H54 (cell line): ENCODE results near the gene CNN3.

Experiments used
- DNase-seq: peaks from one replicate; pipeline ENCODE4 v3.0.0; 2011; ENCODE audit warnings: low spot score, mixed read lengths; ENCODE audit not compliant: insufficient read length
- FAIRE-seq: peaks from 3 replicates; lab custom pipeline; 2011; peaks lifted over from hg19 to GRCh38; lab: Jason Lieb, UNC
- POLR2A ChIP-seq: IDR thresholded peaks from 2 replicates; pipeline ENCODE4 v1.6.1; 2011; ENCODE audit warnings: low read depth, mild to moderate bottlenecking, low read length

The CNN3 gene

DNA sequence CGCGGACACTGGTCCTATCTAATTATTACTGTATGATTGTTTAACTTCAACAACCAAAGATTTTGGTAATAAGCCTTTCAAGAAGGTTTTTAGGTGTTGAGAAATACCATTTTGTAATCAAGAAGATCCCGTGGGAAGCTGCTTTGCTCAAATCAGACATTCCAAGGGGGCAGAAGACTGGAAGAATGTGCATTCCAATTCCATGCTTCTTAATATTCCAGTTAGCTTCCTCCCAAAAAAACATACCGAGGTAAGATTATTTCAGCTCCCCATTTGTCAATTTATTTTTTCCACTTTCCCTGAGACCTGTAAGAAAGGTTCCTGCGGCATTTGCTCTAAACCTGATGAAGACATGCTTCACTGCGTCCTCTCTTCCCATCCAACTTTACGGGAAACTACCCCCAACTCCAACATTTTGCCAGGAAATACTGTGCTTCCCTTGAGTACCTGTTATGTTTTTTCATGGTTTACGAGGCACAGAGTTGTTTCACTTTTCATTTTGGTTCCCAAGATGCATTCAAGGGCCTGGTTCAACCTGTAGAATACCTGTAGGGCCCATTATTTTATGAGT lies 4.1 kb downstream of the CNN3 start:
- TF ChIP-seq POLR2A: no peak
- no peak for DNase-seq
- FAIRE-seq: no peak

- no peak for TF ChIP-seq POLR2A
- FAIRE-seq: no peak
Observed at GRCh38 chr1:94921977-94922376, 4.9 kb downstream of the CNN3 start.

GRCh38 chr1:94920061-94920460 lies 6.8 kb downstream of the CNN3 start:
- FAIRE-seq (no peak), DNase-seq (no peak)
- no peak for TF ChIP-seq POLR2A

More at GRCh38 chr1:94921977-94922376, 4.9 kb downstream of the CNN3 start:
- no peak for DNase-seq

- DNase-seq: no peak
- FAIRE-seq: no peak
- TF ChIP-seq POLR2A: no peak
Observed at GRCh38 chr1:94919241-94920030, 7.5 kb downstream of the CNN3 start.

GRCh38 chr1:94917251-94917650 lies 9.7 kb downstream of the CNN3 start:
- no peak for FAIRE-seq
- no peak for TF ChIP-seq POLR2A

GRCh38 chr1:94912263-94913184 lies 14.4 kb downstream of the CNN3 start:
- no peak for TF ChIP-seq POLR2A

More at GRCh38 chr1:94917251-94917650, 9.7 kb downstream of the CNN3 start:
- DNase-seq: no peak

DNA sequence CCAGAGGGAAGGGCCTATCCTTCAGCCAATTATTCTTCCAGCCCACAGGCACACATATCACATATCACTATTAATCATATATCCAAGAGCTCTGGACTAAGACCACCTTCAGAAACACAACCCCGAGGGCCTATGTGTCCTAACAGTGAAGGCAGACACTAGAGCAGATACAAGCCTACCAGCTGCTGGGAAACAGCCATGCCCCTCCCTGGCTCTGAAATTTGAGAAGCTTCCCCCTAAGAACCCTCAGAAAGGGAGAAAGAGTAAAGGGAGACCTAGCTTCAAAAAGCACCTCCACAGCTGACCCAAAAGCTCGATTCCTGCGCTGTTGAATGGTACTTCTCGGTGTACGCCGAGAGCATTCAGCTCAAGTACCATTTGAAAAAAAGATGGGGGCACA lies 17.4 kb downstream of the CNN3 start:
- FAIRE-seq (no peak), DNase-seq (no peak)

More at GRCh38 chr1:94912263-94913184, 14.4 kb downstream of the CNN3 start:
- FAIRE-seq (no peak), DNase-seq (no peak)

DNA sequence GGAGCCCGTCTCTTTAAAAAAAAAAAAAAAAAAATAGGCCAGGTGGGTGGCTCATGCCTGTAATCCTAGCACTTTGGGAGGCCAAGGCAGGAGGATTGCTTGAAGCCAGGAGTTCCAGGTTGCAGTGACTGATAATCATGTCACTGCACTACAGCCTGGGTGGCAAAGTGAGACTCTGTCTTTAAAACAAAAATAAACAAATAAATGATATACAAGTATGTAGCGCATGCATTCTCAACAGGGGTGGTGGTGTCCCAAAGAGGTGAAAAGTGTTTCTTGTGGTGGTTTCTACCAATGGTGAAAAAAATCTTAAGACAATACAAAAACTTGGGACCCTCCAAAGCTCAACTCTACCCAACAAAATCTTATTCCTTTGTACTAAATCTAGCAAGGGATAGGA lies 17.9 kb downstream of the CNN3 start:
- no peak for DNase-seq
- no peak for TF ChIP-seq POLR2A
- FAIRE-seq: no peak

More for the DNA sequence above, 17.4 kb downstream of the CNN3 start:
- TF ChIP-seq POLR2A: no peak

DNA sequence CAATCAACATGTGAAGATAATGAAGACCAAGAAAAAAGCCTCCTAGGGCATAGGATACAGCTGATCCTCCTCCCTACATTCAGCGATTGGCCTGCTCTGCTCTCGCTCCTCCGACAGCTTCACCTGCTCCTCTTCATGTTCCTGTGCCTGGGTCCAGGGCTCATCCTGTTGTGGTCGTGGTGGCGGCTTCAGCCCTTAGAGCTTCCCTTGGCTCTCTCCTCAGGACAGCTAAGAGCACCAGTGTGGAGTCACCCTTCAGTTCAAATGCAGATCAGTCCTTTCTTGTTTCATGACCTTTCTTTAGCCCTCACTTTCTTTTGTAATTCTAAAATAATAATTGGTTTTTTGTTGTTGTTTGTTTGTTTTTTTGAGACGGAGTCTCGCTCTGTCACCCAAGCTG lies 18.7 kb downstream of the CNN3 start:
- no peak for DNase-seq
- no peak for FAIRE-seq
- TF ChIP-seq POLR2A: no peak

DNA sequence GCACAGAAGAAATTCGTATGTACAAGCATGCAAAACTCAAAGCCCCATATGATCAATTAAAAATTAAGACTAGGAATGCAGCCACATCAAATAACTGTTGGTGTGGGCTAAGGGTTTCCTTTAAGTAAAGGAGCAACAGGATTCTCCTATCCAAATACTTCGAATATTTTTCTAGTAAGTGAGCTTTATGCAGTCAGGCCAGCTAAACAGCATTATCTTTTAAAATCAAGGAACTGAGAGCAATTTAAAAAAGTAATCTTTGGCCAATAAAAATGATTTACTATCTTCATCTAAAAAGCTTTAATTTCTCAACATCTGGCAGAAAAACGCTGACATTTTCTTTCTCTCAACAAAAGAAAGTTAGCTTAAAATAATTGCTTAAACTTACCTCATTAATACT lies 19.8 kb downstream of the CNN3 start:
- DNase-seq (no peak), FAIRE-seq (no peak)
- TF ChIP-seq POLR2A: no peak

DNA sequence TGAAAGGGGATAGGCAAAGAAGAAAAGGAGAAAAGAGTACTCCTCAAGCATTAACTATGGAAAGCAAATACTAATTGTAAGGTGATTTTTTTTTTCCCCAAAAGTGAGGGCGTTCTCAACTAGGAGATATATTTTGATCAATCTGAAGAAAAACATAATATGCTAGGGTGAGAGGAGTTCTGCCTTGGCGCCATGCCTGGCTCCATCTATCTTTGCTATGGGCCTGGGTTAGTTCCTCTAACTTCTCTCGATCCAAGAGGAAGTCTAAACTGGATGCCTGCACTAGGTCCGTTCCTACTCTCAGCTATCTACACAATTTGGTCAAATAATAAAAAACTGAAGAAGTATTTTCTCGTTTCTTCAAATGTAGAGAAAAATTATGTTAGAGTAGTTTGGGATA lies 20.5 kb downstream of the CNN3 start:
- no peak for TF ChIP-seq POLR2A
- FAIRE-seq (no peak), DNase-seq (no peak)

GRCh38 chr1:94905207-94905606 lies 21.7 kb downstream of the CNN3 start:
- FAIRE-seq: no peak
- TF ChIP-seq POLR2A: no peak
- DNase-seq: no peak

DNA sequence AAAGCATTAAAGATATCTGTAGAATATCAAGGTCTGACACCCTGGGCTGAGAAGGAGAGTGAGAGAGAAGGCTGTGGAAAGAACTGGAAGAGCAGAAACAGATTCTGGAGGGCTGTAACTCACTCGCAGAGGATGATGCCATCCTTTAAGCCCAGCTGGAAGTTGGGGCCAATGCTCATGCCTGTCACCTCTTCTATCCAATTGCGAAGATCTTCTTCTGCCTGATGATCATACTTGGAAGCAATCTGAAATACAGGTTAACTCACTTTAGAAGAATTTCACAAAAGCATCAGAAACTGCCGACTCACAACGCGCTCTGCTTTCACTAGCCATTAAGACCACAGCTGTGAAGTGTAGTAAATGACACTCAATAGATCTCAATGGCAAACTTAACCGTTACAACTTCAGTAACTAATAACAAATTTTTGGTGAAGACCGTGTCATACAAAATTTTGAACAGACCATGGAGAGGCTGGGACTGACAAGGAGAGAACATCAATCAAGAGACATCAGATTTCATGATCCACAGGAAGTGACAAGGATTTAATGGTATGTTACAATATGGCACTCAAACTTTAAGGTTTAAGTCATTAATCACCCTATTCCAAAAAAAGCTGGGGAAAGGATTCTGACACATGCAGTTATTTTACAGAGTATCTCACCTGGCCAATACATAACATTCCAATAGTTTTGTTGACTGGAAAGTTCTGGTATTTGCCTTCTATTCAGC lies 23.5 kb downstream of the CNN3 start:
- DNase-seq: no peak
- peak; percentile 75 for FAIRE-seq
- TF ChIP-seq POLR2A: no peak
